Cardiac muscle cell (in vitro differentiated cells and primary cell): ENCODE results near the gene LONRF2. TPM values are rescaled to one million over a fixed set of nuclear protein-coding genes. Genes with fewer than 3 reads are reported as not detected.

Experiments used
- DNase-seq, 2 donors: peaks; one replicate each; pipeline versions ENCODE4 v3.0.0 to v3.0.0-alpha.2; 2010 to 2017; ENCODE audit warnings: low read depth in 1 of 2, low spot score in 1 of 2
- H3K27ac ChIP-seq: fragments of 200-600 bp; sonication (generic); 2 replicates; pipeline ENCODE4 v1.5.1; 2016
- H3K27me3 ChIP-seq: fragments of 200-600 bp; sonication (generic); 2 replicates; pipeline ENCODE4 v1.6.0; 2016; ENCODE audit warnings: control low read depth
- H3K36me3 ChIP-seq: fragments of 200-600 bp; sonication (generic); 2 replicates; pipeline ENCODE4 v1.5.1; 2016; ENCODE audit warnings: control low read depth
- H3K4me1 ChIP-seq: fragments of 200-600 bp; sonication (generic); 2 replicates; pipeline ENCODE4 v1.8.1; 2017; ENCODE audit warnings: low read depth, mild to moderate bottlenecking, mixed run types
- H3K4me3 ChIP-seq: fragments of 200-600 bp; sonication (generic); 2 replicates; pipeline ENCODE4 v1.5.1; 2016; ENCODE audit warnings: mild to moderate bottlenecking
- H3K9me3 ChIP-seq: fragments of 200-600 bp; sonication (generic); 2 replicates; pipeline ENCODE4 v1.5.1; 2017; ENCODE audit warnings: low read depth, mild to moderate bottlenecking, control low read depth
- CTCF ChIP-seq: IDR thresholded peaks from 2 replicates; pipeline ENCODE4 v1.5.1; 2012; ENCODE audit warnings: low read depth, mild to moderate bottlenecking, low read length
- polyA plus RNA-seq: library from polyadenylated mRNA; unstranded; fragments of >200 nt; fragmentation: Nextera tagmentation; extraction: Ambion mirVana; gene quantifications from 2 replicates; pipeline ENCODE4 v1.2.1, GENCODE V29; 2016
- total RNA-seq: library from RNA; depleted of rRNA; stranded (reverse); fragments of >200 nt; gene quantifications from 2 replicates; pipeline ENCODE4 v1.2.3, GENCODE V29; 2016

LONRF2 gene
- total and polyA plus RNA-seq, 2 experiments from 2014 or later: 0.83 to 1.3 TPM

GRCh38 chr2:100230754-100231153 lies 91.5 kb downstream of the LONRF2 start:
- Histone ChIP-seq H3K27ac (no peak overlapping the region), H3K27me3 (no peaks in the 10 kb centered on the region), H3K9me3 (no peaks in the 10 kb centered on the region), H3K4me1 (no peaks in the 10 kb centered on the region), H3K4me3 (no peak overlapping the region), H3K36me3 (no peaks in the 10 kb centered on the region)
- DNase-seq: peak in 1 of 2 donors; percentile 14
- no peak for TF ChIP-seq CTCF

DNA sequence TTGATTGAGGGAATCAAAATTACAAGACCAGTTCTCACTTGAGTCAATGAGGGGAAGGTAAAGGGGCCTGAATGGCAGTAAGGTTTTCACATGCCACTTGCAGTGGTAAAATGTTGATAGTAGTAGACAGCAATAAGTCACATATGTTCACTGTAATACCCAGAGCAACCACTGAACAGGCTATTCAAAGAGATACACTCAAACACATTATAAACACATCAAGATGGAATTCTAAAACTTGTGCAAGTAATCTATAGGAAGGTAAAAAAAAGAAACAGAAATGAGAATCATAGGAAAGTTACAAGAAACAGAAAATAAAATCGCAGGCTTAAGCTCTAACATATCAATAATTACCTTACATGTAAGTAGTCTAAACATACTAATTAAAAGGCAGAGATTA lies 93.3 kb downstream of the LONRF2 start:
- Histone ChIP-seq H3K27me3 (no peaks in the 10 kb centered on the region), H3K4me1 (no peaks in the 10 kb centered on the region), H3K27ac (no peak overlapping the region), H3K36me3 (no peaks in the 10 kb centered on the region), H3K9me3 (no peaks in the 10 kb centered on the region), H3K4me3 (no peak overlapping the region)
- no peak for DNase-seq
- no peak for TF ChIP-seq CTCF

DNA sequence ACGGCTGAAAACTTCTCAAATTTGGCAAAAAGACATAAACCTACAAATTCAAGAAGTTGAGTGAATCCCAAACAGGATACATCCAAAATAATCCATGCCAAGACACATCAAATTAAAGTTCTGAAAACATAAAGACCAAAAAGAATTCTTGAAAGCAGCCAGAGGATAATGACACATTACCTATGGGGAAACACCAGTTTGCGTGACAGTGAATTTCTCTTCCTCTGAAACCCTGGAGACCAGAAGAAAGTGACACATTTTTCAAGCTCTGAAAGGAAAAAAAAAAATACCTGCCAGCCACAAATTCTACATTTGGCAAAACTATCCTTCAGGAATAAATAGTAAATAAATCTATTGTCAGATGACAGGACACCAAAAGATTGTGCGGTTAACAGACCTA lies 93.9 kb downstream of the LONRF2 start:
- no peak for TF ChIP-seq CTCF
- Histone ChIP-seq H3K27me3 (no peaks in the 10 kb centered on the region), H3K9me3 (no peaks in the 10 kb centered on the region), H3K27ac (no peak overlapping the region), H3K4me3 (no peak overlapping the region), H3K36me3 (no peaks in the 10 kb centered on the region), H3K4me1 (no peaks in the 10 kb centered on the region)
- DNase-seq: no peak

- Histone ChIP-seq H3K9me3 (no peaks in the 10 kb centered on the region), H3K27ac (no peak overlapping the region), H3K4me3 (no peak overlapping the region), H3K36me3 (no peaks in the 10 kb centered on the region), H3K4me1 (no peaks in the 10 kb centered on the region), H3K27me3 (no peaks in the 10 kb centered on the region)
- no peak for TF ChIP-seq CTCF
- no peak for DNase-seq
Observed at GRCh38 chr2:100224988-100225710, 97.2 kb downstream of the LONRF2 start.

DNA sequence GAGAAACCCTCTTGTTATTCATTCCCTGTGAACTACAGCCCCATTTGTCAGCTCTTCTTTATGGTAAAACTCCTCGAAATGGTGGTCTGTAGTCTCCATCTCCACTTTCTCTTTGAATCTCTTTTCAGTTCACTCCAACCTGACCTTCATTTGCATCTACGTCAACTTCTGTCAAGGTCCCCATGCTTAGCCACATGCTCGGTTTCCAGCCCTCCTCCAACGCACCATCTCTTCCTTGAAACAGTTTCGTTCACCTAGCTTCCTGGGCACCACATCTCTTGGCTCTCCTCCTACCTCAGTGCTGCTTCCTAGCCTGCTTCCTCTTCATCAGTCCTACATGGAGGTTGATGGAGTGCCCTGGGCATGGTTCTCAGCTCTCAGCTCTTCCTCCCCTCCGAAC lies 98.8 kb downstream of the LONRF2 start:
- Histone ChIP-seq H3K9me3 (no peaks in the 10 kb centered on the region), H3K4me1 (no peaks in the 10 kb centered on the region), H3K27ac (no peak overlapping the region), H3K27me3 (no peaks in the 10 kb centered on the region), H3K36me3 (no peaks in the 10 kb centered on the region), H3K4me3 (no peak overlapping the region)
- no peak for DNase-seq
- no peak for TF ChIP-seq CTCF

Other genes with a start within 250 kb of the LONRF2 start
- 12.8 and 16.2 TPM in 2 replicates for gene AFF3, start 179.9 kb downstream of the LONRF2 start, total RNA-seq
- 12.0 and 12.2 TPM in 2 replicates for gene AFF3, start 179.9 kb downstream of the LONRF2 start, polyA plus RNA-seq
- gene CHST10, start 95.2 kb upstream of the LONRF2 start, total RNA-seq: 21.6 and 22.2 TPM in 2 replicates
- gene CHST10, start 95.2 kb upstream of the LONRF2 start, polyA plus RNA-seq: 21.0 and 30.0 TPM in 2 replicates
- not detected in 2 replicates for gene NMS, start 148.0 kb upstream of the LONRF2 start, total RNA-seq
- not detected in 2 replicates for gene NMS, start 148.0 kb upstream of the LONRF2 start, polyA plus RNA-seq
- gene PDCL3, start 240.5 kb upstream of the LONRF2 start, total RNA-seq: 20.7 and 20.9 TPM in 2 replicates
- gene PDCL3, start 240.5 kb upstream of the LONRF2 start, polyA plus RNA-seq: 33.1 and 34.1 TPM in 2 replicates